ENCODE measurements around the gene AGMO.

DNA sequence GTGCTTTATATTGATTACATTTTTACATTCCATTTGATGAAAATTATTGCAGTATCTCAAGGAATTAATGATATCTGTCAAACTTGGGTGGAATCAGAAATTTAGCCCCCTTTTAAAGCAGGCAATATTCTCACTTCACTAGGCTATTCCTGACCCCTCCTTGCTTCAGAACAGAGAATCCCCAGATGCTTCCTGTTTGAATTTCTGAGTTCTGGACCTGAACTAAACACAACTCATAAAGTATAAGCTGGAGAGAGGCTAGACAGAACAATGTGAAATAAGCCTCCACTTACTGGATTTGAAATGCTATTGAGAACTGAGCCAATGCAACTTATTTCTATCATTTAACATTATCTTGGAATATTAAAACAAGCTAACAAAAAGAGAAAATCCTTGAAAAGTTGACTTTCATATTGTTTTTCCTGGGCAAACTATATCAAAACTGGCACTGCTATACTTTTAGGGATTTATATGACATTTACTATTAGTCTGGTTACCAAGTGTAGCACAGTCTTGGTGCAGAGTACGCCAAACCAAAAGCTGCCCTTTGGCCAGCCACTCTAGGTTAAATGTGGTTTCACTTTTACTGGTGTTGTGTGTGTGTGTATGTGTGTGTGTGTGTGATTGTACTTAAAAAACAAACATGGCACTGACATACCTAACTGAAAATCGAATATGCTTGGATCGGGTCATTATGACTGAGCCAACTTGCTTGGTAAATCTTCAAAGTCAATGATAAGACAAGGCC, 19.0 kb upstream of the AGMO start:
- TF ChIP-seq, protein P1, sequence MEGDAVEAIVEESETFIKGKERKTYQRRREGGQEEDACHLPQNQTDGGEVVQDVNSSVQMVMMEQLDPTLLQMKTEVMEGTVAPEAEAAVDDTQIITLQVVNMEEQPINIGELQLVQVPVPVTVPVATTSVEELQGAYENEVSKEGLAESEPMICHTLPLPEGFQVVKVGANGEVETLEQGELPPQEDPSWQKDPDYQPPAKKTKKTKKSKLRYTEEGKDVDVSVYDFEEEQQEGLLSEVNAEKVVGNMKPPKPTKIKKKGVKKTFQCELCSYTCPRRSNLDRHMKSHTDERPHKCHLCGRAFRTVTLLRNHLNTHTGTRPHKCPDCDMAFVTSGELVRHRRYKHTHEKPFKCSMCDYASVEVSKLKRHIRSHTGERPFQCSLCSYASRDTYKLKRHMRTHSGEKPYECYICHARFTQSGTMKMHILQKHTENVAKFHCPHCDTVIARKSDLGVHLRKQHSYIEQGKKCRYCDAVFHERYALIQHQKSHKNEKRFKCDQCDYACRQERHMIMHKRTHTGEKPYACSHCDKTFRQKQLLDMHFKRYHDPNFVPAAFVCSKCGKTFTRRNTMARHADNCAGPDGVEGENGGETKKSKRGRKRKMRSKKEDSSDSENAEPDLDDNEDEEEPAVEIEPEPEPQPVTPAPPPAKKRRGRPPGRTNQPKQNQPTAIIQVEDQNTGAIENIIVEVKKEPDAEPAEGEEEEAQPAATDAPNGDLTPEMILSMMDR (IDR thresholded peaks at IDR 0.05) = no peak
- TF ChIP-seq POLR2A (IDR thresholded peaks at IDR 0.05) = no peak

Measured in testis (tissue), 2 donors.